ENCODE results near the gene REL. TPM values are rescaled to one million over a fixed set of nuclear protein-coding genes. Genes with fewer than 3 reads are reported as not detected.

Gene REL
- 10 to 100 TPM; 20.5 to 22.2 TPM for total RNA-seq

DNA sequence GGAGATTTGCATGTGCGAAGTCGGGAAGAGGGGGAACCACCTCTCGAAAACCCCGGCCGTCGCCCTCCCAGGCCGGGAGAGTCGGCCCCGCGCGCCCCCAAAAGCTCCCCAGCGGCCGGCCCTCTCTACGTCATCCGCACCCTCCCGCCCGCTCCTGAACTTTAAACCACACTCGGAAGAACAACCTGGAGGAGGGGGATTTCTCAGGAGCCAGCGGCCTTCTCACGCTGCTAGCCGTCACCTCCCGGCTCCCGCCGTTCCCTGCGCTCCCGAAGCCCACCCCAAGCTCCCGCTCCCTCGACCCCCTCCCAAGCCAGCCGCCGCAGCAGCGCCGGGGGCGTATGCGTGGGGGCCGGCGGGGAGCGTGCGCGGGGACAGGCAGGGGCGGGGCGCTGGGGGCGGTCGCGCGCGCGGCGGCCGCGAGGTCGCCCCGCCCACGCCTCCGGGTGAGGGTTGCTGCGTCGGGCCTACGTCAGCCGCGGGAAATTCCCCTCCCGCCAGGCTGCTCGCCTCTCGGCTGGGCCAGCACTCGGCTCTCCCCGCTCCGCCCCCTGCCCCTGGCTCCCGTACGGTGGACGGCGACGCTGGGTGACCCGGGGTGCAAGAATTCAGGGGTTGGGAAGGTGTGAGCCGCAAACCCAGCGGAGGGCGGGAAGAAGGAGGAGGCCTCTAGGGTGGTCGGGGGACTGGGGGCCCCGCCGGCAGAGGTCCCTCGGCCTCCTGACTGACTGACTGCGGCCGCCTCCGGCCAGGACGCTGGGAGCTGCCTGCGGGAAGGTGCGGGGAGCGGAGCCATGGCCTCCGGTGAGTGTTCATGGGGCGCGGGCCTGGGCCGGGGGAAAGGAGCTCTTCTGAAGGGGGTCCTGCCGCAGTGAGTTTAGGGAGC, at the start of gene REL:
Gene REL, plus strand, starts transcription at position 528 of the 886 bp plus-strand sequence. Its CDS starts 267 bp downstream, at position 795.

Other genes with a start within 250 kb of the REL start
- gene PAPOLG, start 125.3 kb upstream of the REL start, total RNA-seq: 10 to 100 TPM; 21.2 to 21.4 TPM
- gene PEX13, start 136.1 kb downstream of the REL start, total RNA-seq: 10 to 100 TPM; 15.6 to 16.5 TPM
- gene PUS10, start 136.7 kb downstream of the REL start, total RNA-seq: 1 to 10 TPM; 5.6 to 6.0 TPM
- gene SANBR, start 184.3 kb downstream of the REL start, total RNA-seq: 1 to 10 TPM; 8.2 to 9.2 TPM

Measured in activated naive CD4-positive, alpha-beta T cell treated with anti-CD3 and anti-CD28 coated beads, Interleukin-2, amount 10 ng/mL, durations not matched to agents 5 hours and 36 hours (primary cell).